SK-N-SH (cell line): ENCODE results near the gene WNT6. TPM values are rescaled to one million over a fixed set of nuclear protein-coding genes. Genes with fewer than 3 reads are reported as not detected.

Experiments
- CTCF ChIA-PET: fragments of 300-600, 350-600 bp; formaldehyde crosslinking; extraction: SDS; loops from one replicate; lab custom pipeline; 2021; lab: Yijun Ruan, JAX
- POLR2A ChIA-PET: fragments of 350-600 bp; sonication (Branson Sonifier 250); formaldehyde crosslinking; extraction: SDS; loops from one replicate; lab custom pipeline; 2020; ENCODE audit warnings: antibody characterized with exemption, inconsistent platforms; lab: Yijun Ruan, JAX
- DNase-seq: peaks from one replicate; pipeline ENCODE4 v3.0.0; 2012
- H2AFZ ChIP-seq: fragments of 200-600 bp; sonication (generic); 2 replicates; pipeline ENCODE4 v1.8.1; 2016; ENCODE audit warnings: antibody characterized with exemption, mild to moderate bottlenecking, low read depth
- H3F3A ChIP-seq: fragments of 200-600 bp; sonication (generic); replicated peaks from 2 replicates; pipeline ENCODE3; 2016; ENCODE audit warnings: antibody characterized with exemption, mild to moderate bottlenecking; ENCODE audit not compliant: insufficient read depth
- H3K27ac ChIP-seq, 2 experiments: fragments of 200-500 bp in 1 of 2; fragments of 200-600 bp in 1 of 2; sonication (Bioruptor generic) in 1 of 2; sonication (generic), shearing (Covaris generic) in 1 of 2; 2 replicates each; pipeline versions ENCODE4 v1.5.1 to v1.6.1; 2014 to 2016; ENCODE audit warnings: low read depth in 2 of 2, inconsistent platforms in 1 of 2, low read length in 1 of 2, mild to moderate bottlenecking in 1 of 2, mixed read lengths in 1 of 2
- H3K27me3 ChIP-seq: fragments of 200-600 bp; sonication (generic), shearing (Covaris generic); 2 replicates; pipeline ENCODE4 v1.6.1; 2016; ENCODE audit warnings: mixed run types; ENCODE audit not compliant: insufficient read depth
- H3K36me3 ChIP-seq, 2 experiments: fragments of 200-500 bp in 1 of 2; fragments of 200-600 bp in 1 of 2; sonication (Bioruptor generic) in 1 of 2; sonication (generic) in 1 of 2; replicated peaks in 1 of 2; 2 replicates each; pipeline versions ENCODE3 to v1.5.1; 2014 to 2016; ENCODE audit warnings: low read length in 1 of 2, mild to moderate bottlenecking in 1 of 2; ENCODE audit not compliant: insufficient read depth in 2 of 2, control insufficient read depth in 1 of 2
- H3K4me1 ChIP-seq, 2 experiments: fragments of 200-500 bp in 1 of 2; fragments of 200-600 bp in 1 of 2; sonication (Bioruptor generic) in 1 of 2; sonication (generic), shearing (Covaris generic) in 1 of 2; 2 replicates each; pipeline versions ENCODE4 v1.5.1 to v1.6.1; 2014 to 2016; ENCODE audit warnings: low read depth in 1 of 2, low read length in 1 of 2, mixed run types in 1 of 2; ENCODE audit not compliant: insufficient read depth in 2 of 2, control insufficient read depth in 1 of 2
- H3K4me2 ChIP-seq: fragments of 200-600 bp; sonication (generic), shearing (Covaris generic); 2 replicates; pipeline ENCODE4 v1.6.1; 2017; ENCODE audit warnings: mixed run types
- H3K4me3 ChIP-seq, 2 experiments: fragments of 200-500 bp in 1 of 2; fragments of 200-600 bp in 1 of 2; sonication (Bioruptor generic) in 1 of 2; sonication (generic), shearing (Covaris generic) in 1 of 2; 2 replicates each; pipeline versions ENCODE4 v1.5.1 to v1.8.1; 2014 to 2016; ENCODE audit warnings: low read depth in 2 of 2, inconsistent platforms in 1 of 2, low read length in 1 of 2, mild to moderate bottlenecking in 1 of 2, mixed read lengths in 1 of 2, moderate library complexity in 1 of 2
- H3K79me2 ChIP-seq: fragments of 200-600 bp; sonication (generic); 2 replicates; pipeline ENCODE4 v1.8.1; 2017; ENCODE audit warnings: mild to moderate bottlenecking; ENCODE audit not compliant: insufficient read depth
- H3K9ac ChIP-seq: fragments of 200-600 bp; sonication (generic); 2 replicates; pipeline ENCODE4 v1.6.1; 2017; ENCODE audit warnings: mixed run types
- H3K9me2 ChIP-seq: fragments of 200-600 bp; sonication (generic); 2 replicates; pipeline ENCODE4 v1.6.1; 2017; ENCODE audit warnings: mixed run types
- H3K9me3 ChIP-seq: fragments of 200-600 bp; sonication (generic); 2 replicates; pipeline ENCODE4 v1.6.1; 2017; ENCODE audit warnings: mixed run types, mild to moderate bottlenecking, moderate library complexity
- H4K20me1 ChIP-seq: fragments of 200-600 bp; sonication (generic); 2 replicates; pipeline ENCODE4 v1.6.1; 2017; ENCODE audit warnings: mild to moderate bottlenecking, mixed run types; ENCODE audit not compliant: insufficient read depth
- CHD2 ChIP-seq: fragments of 150-350 bp; IDR thresholded peaks from 2 replicates; pipeline ENCODE4 v1.6.1; 2018; ENCODE audit warnings: low read length; ENCODE audit not compliant: partially characterized antibody
- CTCF ChIP-seq: fragments of 200-600 bp; sonication (generic); IDR thresholded peaks from 2 replicates; pipeline ENCODE4 v1.6.1; 2017; ENCODE audit warnings: antibody characterized with exemption, mild to moderate bottlenecking, moderate library complexity
- ELF1 ChIP-seq: IDR thresholded peaks from 2 replicates; pipeline ENCODE4 v1.4.0; 2012
- EP300 ChIP-seq, 2 experiments: IDR thresholded peaks; 2 replicates each; pipeline versions ENCODE4 v1.4.0 to v1.6.1; 2012; ENCODE audit warnings: borderline replicate concordance in 1 of 2, low read depth in 1 of 2, low read length in 1 of 2
- FOSL2 ChIP-seq: IDR thresholded peaks from 2 replicates; pipeline ENCODE4 v1.4.0; 2012; ENCODE audit warnings: low read depth, mild to moderate bottlenecking, moderate library complexity, borderline replicate concordance
- IRF3 ChIP-seq: fragments of 150-350 bp; IDR thresholded peaks from 2 replicates; pipeline ENCODE4 v1.6.1; 2016; ENCODE audit warnings: mild to moderate bottlenecking, low read depth, low read length
- MEF2A ChIP-seq: IDR thresholded peaks from 2 replicates; pipeline ENCODE4 v1.4.0; 2012; ENCODE audit warnings: low read depth, borderline replicate concordance
- MXI1 ChIP-seq: IDR thresholded peaks from 2 replicates; pipeline ENCODE4 v1.6.1; 2012; ENCODE audit warnings: mild to moderate bottlenecking, low read depth, low read length, improper control_type of control experiment
- NRF1 ChIP-seq: IDR thresholded peaks from 2 replicates; pipeline ENCODE4 v1.6.1; 2012; ENCODE audit warnings: low read depth, mild to moderate bottlenecking, low read length
- PBX3 ChIP-seq: IDR thresholded peaks from 2 replicates; pipeline ENCODE4; 2012
- RCOR1 ChIP-seq: fragments of 150-350 bp; IDR thresholded peaks from 2 replicates; pipeline ENCODE4 v1.6.1; 2017; ENCODE audit warnings: antibody characterized with exemption, low read length
- REST ChIP-seq: IDR thresholded peaks from 2 replicates; pipeline ENCODE4 v1.6.1; 2012; ENCODE audit warnings: mild to moderate bottlenecking, low read depth, low read length, moderate library complexity
- RFX5 ChIP-seq: IDR thresholded peaks from 2 replicates; pipeline ENCODE4 v1.6.1; 2012; ENCODE audit warnings: mild to moderate bottlenecking, improper control_type of control experiment, low read length
- RXRA ChIP-seq: IDR thresholded peaks from 2 replicates; pipeline ENCODE4 v1.4.0; 2012; ENCODE audit warnings: low read depth, mild to moderate bottlenecking, borderline replicate concordance
- SMC3 ChIP-seq: IDR thresholded peaks from 2 replicates; pipeline ENCODE4 v1.6.1; 2012; ENCODE audit warnings: low read depth, low read length, improper control_type of control experiment
- TAF1 ChIP-seq: IDR thresholded peaks from 2 replicates; pipeline ENCODE4 v1.6.1; 2012; ENCODE audit warnings: low read depth, mild to moderate bottlenecking, low read length, moderate library complexity, borderline replicate concordance
- WGBS: methylation state at CpG from one replicate; pipeline ENCODE4 v1.1.6; 2017; ENCODE audit warnings: low lambda C conversion rate; 5-methylcytosine and 5-hydroxymethylcytosine counted together
- polyA plus RNA-seq, 3 experiments: library from polyadenylated mRNA; depleted of rRNA; stranded (reverse); fragments of >200 nt; gene quantifications; 2 replicates each; pipeline ENCODE4 v1.2.3, GENCODE V29; 2012

Gene WNT6
- polyA plus RNA-seq, 1 of the 3 experiments (the other 2 are of a cell fraction), result 0.08 TPM

GRCh38 chr2:218850796-218851195 is 8.8 kb upstream of the WNT6 start:
- H3K9ac ChIP-seq, result no peak overlapping the region
- 86% methylated on average over 2 of the region's 2 CpGs for WGBS
- no peak for TF ChIP-seq NRF1
- no peak for TF ChIP-seq MXI1
- no peak for TF ChIP-seq REST
- no peak for TF ChIP-seq RCOR1
- TF ChIP-seq IRF3, result no peak
- no peak for TF ChIP-seq CHD2
- no peak for TF ChIP-seq FOSL2
- no peak overlapping the region for H3K4me2 ChIP-seq
- H3K27ac ChIP-seq, result no peak overlapping the region
- CTCF ChIA-PET, result interaction anchor here (0.6 to 11.8 kb wide), 13 partner anchors 25 to 308 kb away, joined by 3 to 247 read pairs (median 3); no protein-coding TSS in a partner anchor
- no peak overlapping the region for H2AFZ ChIP-seq
- DNase-seq, result no peak
- H3K79me2 ChIP-seq, result no peaks in the 10 kb centered on the region
- H4K20me1 ChIP-seq, result no peaks in the 10 kb centered on the region
- POLR2A ChIA-PET, result no interaction called here
- no peaks in the 10 kb centered on the region for H3K9me3 ChIP-seq
- H3K4me1 ChIP-seq, result peaks cover 3 to 20% of the 10 kb centered on the region in 2 experiments; a peak in 2 of 4 replicates
- H3K36me3 ChIP-seq, result no peaks in the 10 kb centered on the region
- H3K9me2 ChIP-seq, result no peaks in the 10 kb centered on the region
- no peaks in the 10 kb centered on the region for H3K27me3 ChIP-seq
- H3K4me3 ChIP-seq, result no peak overlapping the region
- H3F3A ChIP-seq, result no peaks in the 10 kb centered on the region

GRCh38 chr2:218851286-218851685 is 8.3 kb upstream of the WNT6 start:
- no peak overlapping the region for H3K4me3 ChIP-seq
- DNase-seq, result no peak
- CTCF ChIA-PET, result interaction anchor here (0.8 to 16.1 kb wide), 13 partner anchors 26 to 308 kb away, joined by 3 to 249 read pairs (median 6); partner anchors contain the start of genes RNF25, STK36 and WNT10A
- H3K4me2 ChIP-seq, result no peak overlapping the region
- WGBS, result 31% methylated on average over 3 of the region's 3 CpGs
- H3F3A ChIP-seq, result no peaks in the 10 kb centered on the region
- H4K20me1 ChIP-seq, result no peaks in the 10 kb centered on the region
- TF ChIP-seq RFX5 (no peak), CTCF (no peak), ELF1 (no peak), PBX3 (no peak), EP300 (IDR thresholded peaks at IDR 0.05; ENCODE audit: borderline replicate concordance in 1 of 2, low read depth in 1 of 2, low read length in 1 of 2) (no peak), SMC3 (no peak), RXRA (no peak), MEF2A (no peak), IRF3 (no peak), TAF1 (no peak)
- H3K27ac ChIP-seq, result no peak overlapping the region
- no peaks in the 10 kb centered on the region for H3K36me3 ChIP-seq
- H3K79me2 ChIP-seq, result no peaks in the 10 kb centered on the region
- POLR2A ChIA-PET, result no interaction called here
- H3K9me2 ChIP-seq, result no peaks in the 10 kb centered on the region
- H3K27me3 ChIP-seq, result no peaks in the 10 kb centered on the region
- no peak overlapping the region for H2AFZ ChIP-seq
- H3K4me1 ChIP-seq, result peaks cover 3 to 25% of the 10 kb centered on the region in 2 experiments; a peak in 2 of 4 replicates
- no peak overlapping the region for H3K9ac ChIP-seq
- H3K9me3 ChIP-seq, result no peaks in the 10 kb centered on the region
